Activated CD4-positive, alpha-beta T cell treated with anti-CD3 and anti-CD28 coated beads, Interleukin-2, Interleukin-4, amounts not matched to agents 100 ng/mL and 50 ng/mL, durations not matched to agents 16 hours and 8 hours (primary cell): Measurements from ENCODE around the gene PSEN1.

ENCODE experiments used
- DNase-seq: peaks from one replicate; pipeline ENCODE4 v3.0.0-alpha.2; 2020; ENCODE audit warnings: low spot score

The PSEN1 gene

GRCh38 chr14:73136387-73137225 lies at the start of gene PSEN1:
PSEN1 (plus strand) TSS chr14:73136507; CDS start chr14:73148020, 11,513 bp downstream.
- peak; percentile 99 for DNase-seq

GRCh38 chr14:73091044-73091443 lies 45.3 kb upstream of the PSEN1 start:
- no peak for DNase-seq

GRCh38 chr14:73097421-73097820 lies 38.9 kb upstream of the PSEN1 start:
- no peak for DNase-seq

DNA sequence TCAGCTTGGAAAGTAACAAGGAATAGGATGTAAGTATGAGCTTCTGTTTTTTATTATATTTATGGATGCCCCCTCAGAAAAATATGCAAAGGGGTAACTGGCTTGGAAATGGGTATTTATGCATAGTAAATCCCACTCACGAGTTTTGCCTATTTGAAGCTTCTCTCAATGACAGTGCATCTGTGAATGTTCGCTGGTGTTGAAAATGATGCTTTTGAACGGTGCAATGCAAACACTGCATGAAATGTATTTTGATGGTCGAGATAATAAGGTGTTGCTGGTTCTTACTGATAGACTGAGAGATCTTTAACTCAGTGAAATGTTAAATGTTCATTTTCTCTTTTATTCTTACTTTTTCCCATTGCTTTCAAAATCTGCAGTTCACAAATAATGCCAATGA lies 36.0 kb upstream of the PSEN1 start:
- no peak for DNase-seq

DNA sequence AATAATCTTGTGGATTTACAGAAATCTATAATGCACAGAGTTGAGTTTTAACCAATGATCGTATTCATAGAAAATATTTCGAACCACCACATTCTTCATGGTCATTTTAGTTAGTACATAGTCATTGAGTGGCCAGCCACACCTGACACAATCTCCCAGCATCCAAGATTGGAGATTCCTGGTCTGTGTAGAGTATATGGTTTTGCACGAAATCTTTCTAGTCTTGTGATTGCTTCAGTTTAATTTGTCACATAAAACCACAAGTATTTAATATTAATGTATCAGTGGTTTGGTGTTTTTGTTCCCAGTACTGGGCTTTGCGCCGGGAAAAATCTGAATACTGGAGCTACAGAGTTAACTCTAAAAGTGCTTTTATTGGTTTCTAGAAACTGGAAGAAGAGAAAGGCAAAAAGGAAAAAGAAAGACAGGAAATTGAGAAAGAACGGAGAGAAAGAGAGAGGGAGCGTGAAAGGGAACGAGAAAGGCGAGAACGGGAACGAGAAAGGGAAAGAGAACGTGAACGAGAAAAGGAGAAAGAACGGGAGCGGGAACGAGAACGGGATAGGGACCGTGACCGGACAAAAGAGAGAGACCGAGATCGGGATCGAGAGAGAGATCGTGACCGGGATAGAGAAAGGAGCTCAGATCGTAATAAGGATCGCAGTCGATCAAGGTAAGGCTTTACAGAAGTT lies 33.4 kb upstream of the PSEN1 start:
- no peak for DNase-seq

DNA sequence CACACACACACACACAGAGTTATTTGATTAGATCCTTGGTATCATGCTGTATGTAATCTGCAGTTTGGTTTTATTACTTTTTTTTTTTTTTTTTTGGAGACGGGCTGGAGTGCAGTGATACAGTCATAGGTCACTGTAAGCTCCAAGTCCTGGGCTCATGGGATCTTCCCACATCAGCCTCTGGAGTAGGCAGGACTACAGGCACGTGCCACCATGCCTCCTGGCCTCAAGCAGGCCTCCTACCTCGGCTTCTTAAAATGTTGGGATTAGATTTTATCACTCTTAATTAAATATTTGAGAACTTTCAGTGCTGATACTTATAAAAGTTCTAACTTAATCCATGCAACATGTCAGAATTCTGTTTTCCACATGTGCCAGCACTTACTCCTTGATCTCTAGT lies 31.3 kb upstream of the PSEN1 start:
- DNase-seq, result no peak

- DNase-seq, result no peak
Measured at GRCh38 chr14:73105727-73106126, 30.6 kb upstream of the PSEN1 start.

GRCh38 chr14:73116079-73116665 lies 20.1 kb upstream of the PSEN1 start:
- DNase-seq, result no peak

DNA sequence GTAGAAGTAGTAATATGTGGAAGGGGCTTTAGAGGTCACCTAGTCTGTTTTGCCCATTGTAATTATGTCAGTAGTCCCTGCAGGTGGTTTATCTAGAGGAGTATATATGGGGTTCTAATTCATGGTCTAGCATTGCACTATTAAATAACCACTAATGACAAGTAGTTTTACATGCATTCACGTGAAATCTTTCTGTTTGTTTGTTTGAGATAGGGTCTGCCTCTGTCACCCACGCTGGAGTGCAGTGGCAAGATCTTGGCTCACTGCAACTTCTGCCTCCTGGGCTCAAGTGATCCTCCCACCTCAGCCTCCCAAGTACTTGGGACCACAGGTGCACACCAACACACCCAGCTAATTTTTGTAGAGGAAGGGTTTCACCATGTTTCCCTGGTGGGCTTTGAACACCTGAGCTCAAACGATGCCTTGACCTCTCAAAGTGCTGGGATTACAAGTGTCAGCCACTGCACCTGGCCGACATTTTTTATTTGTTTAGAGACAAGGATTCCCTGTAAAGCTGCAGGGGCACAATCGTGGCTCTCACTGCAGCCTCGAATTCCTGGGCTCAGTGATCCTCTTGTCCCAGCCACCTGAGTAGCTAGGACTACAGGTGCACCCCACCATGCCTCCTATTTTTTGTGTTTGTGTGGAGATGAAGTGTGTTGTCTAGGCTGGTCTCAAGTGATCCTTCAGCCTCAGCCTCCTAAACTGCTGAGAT lies 12.0 kb upstream of the PSEN1 start:
- no peak for DNase-seq

DNA sequence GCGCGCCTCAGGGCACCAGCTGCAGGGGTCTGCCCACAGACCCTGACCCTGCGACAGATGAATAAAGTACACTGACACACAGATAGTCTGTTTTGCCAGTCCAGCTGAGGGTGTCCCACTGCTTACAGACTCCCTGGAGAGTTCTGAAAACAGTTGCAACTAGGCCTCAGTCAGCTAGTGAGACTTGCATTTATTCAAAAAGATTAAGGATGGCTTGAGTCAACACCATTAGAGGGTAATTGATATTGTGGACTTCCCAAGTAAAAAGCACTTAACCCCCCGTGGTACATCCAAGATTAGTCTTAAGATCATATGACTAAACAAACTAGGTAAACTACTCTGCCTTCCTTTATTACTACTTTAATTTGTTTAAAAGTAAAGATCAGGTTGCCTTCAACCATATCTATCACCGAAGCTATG lies 11.1 kb upstream of the PSEN1 start:
- DNase-seq, result no peak

DNA sequence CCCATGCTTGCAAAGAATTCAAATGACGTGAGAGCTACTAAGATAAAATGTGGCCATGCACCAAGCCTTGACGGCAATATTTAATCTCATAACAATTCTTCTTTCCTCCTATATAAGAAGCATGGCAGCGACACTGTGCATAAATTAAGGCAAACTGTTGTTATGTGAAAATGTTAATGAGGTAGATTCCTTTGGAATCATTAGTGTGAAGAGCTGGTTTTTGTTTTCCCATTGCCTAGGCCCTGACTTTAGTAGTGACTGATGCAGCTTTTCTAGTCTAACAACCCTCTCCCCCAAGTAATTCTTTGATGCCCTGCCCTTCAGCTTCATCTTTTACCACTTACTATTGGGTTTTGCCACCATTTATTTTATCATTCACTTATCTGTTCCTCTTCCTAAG lies 10.6 kb upstream of the PSEN1 start:
- no peak for DNase-seq

DNA sequence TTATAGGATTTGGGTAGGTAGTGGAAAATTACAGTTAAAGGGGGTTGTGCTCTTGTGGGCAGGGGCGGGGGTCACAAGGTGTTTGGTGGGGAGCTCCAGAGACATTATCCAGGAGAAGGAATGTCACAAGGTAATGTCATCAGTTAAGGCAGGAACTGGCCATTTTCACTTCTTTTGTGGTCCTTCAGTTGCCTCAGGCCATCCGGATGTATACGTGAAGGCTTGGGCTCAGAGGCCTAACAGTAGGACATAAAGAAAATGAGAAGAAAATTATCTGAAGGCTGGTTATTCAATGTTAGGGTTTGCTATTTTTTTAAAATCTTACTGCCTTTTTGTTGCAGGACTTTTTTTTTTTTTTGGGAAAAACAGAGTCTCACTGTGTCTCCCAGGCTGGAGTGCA lies 2.5 kb upstream of the PSEN1 start:
- DNase-seq, result no peak

DNA sequence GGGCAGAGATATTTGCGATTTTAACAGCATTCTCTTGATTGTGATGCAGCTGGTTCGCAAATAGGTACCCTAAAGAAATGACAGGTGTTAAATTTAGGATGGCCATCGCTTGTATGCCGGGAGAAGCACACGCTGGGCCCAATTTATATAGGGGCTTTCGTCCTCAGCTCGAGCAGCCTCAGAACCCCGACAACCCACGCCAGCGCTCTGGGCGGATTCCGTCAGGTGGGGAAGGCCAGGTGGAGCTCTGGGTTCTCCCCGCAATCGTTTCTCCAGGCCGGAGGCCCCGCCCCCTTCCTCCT lies 271 bp upstream of the PSEN1 start:
- DNase-seq, result no peak

DNA sequence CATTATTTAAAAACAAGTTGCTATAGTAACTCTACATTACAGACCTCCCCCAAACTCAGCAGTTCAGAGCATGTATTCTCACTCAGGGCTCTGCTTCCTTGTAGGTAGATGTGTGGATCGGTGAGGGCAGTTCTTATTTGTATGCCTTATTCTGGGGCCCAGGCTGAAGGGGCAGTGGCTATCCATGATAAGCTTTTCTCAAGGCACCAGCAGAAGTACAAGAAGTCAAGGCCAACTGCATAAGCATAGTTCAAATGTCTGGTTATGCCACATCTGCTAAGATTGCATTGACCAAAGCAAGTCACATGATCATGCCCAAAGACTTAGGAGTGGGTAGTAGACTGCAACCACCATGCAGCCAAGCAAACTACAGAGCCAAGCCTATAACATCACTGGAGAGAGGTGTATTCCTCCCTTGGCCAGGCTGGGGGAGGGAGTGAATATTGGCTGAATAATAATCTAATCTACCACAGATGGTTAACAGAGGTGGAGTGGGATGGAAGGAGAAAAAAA lies 4.6 kb downstream of the PSEN1 start:
- DNase-seq, result no peak

GRCh38 chr14:73142216-73142615 lies 5.9 kb downstream of the PSEN1 start:
- DNase-seq, result no peak

GRCh38 chr14:73143003-73143402 lies 6.7 kb downstream of the PSEN1 start:
- no peak for DNase-seq

GRCh38 chr14:73143617-73144016 lies 7.3 kb downstream of the PSEN1 start:
- DNase-seq, result no peak

- no peak for DNase-seq
Measured at GRCh38 chr14:73145371-73145770, 9.1 kb downstream of the PSEN1 start.

- no peak for DNase-seq
Measured at GRCh38 chr14:73146111-73146510, 9.8 kb downstream of the PSEN1 start.

- no peak for DNase-seq
Measured at GRCh38 chr14:73149753-73150152, 13.4 kb downstream of the PSEN1 start.

DNA sequence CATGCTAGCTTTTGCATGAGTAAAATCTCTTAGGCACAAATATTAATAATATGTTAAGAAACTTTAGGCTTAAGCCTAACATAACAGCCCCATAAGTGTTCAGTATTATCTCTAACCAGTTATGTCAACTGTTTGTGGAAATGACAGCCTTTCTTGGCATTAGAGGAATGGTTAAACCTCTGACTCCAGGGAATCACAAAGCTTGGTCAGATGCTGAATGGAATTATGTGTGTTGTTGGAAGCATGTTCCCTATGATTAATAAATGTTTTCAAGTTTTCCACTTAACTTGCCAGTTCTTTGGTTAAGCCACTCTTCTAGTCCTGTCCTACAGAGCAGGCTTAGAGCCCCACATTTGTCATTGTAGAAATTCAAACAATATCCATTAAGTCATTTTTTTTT lies 17.0 kb downstream of the PSEN1 start:
- DNase-seq, result no peak

DNA sequence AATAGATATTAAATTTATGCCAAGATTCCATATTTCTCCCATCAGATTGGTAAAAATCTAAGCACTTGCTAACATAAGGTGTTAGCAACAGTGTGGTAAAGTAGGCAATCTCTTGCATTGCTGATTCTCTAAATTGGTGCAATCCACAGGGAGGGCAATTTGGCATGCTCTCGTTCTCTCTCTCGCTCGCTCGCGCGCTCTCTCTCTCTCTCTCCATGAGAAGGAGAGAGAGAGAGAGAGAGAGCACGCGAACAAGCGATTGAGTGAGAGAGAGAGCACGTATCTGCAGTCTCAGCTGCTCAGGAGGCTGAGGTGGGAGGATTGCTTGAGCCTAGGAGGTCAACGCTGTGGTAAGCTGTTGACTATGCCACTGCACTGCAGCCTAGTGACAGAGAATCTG lies 25.9 kb downstream of the PSEN1 start:
- no peak for DNase-seq

- DNase-seq, result no peak
Measured at GRCh38 chr14:73166399-73166798, 30.1 kb downstream of the PSEN1 start.
